Measurements from ENCODE around the gene LPCAT4. TPM values are rescaled to one million over a fixed set of nuclear protein-coding genes. Genes with fewer than 3 reads are reported as not detected.

Gene LPCAT4
- polyA plus RNA-seq, 1 donor, result 45.5 TPM

DNA sequence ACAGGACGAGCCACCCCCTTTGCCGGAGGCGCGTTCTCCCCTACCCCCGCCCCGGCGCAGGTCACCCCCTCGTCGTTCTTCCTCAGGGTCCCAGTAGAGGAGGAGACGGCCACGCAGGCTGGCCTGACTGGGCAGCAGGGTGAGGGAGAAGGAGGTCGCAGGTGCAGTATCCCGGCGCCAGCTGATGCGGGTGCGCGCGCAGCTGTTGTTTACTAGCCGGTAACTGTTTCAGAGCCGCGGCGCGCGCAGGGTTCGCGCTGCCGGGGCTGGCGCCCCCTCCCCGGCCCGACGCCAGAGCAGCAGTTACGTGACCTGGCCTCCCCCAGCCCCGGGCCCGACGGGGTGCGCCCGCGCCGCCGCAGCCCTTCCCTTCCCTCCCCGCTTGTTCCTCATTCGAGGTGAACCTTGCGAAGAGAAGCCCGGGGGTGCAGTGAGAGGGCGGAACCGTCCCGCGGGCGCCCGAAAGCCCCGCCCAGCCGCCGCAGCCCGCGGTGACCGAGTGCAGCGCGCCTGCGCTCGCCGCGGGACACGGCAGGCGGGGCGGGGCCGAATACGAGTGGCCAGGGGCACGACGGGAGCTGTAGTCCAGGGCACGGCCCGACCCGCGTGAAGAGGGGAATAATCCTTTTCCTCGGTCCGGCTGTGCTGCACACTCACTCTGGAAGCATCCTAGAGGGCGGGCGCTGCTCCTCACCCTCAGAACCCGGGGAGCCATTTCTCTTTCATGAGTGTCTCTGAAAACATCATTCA, 29.3 kb downstream of the LPCAT4 start, which contains the start of gene SLC12A6:
SLC12A6 (minus strand) TSS at position 225 of the 750 bp plus-strand sequence. CDS start 1,101 bp downstream, outside the sequence.
- peak; percentile 84 for DNase-seq

DNA sequence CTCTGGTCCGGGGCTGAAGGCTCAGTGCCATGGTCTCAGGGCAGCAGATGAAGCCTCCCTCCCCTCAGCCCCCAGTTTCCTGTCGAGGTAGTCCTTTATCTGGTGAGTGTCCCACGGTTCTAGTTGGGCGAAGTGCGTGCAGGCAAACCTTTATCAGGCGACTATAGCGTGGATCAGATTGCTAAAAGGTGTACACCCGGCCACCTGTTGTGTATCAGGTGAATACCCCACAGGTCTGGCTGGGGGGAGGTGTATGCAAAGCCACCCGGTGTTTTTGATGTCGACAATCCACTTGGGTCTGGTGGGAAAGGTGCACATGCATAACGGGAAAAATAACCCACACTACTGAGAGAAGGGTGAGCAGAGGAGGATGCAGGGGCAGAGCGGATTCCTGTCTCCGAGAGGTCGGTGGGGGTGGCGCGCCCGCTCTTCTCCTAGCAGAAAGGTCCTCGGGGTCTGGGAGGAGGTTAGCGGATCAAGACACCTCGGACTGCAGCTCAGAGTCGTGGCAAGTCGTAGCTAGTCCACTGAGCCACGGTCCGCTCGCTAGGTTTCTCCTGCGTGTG, 29.9 kb downstream of the LPCAT4 start:
- no peak for DNase-seq

DNA sequence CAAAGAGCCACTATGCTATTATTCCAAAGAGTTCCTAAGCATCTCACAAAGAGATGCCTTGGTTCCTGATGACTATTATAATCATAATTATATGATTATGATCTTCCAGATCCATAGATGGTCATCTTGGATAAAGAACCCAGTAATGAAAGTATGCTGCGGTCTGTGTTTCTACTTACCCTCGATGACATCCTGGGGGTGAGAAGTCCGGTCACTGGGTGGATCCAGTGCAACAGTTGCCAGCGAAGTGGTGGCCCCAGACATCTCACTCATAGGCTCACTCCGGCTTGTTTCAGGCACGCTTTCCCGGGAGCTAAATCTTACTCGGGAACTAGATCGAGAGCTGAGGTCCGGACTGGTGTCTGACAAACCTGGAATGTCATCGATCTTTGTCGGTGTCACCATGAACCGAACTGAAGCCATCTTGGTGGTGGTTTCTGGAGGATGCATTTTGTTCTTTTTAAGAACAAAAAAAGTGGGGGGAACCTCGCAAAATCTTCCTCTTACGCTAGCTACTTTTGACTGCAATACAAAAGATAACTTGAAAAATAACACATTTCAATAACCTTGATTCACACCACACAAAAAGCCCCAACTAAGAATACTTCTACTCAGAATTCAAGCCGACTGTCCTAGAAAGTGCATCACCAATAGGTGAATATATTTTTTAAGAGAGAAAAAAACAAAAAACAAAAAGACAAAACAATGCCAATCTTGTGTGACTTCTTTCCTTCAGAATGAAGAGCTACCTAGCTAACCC, 30.6 kb downstream of the LPCAT4 start:
- DNase-seq, result no peak

DNA sequence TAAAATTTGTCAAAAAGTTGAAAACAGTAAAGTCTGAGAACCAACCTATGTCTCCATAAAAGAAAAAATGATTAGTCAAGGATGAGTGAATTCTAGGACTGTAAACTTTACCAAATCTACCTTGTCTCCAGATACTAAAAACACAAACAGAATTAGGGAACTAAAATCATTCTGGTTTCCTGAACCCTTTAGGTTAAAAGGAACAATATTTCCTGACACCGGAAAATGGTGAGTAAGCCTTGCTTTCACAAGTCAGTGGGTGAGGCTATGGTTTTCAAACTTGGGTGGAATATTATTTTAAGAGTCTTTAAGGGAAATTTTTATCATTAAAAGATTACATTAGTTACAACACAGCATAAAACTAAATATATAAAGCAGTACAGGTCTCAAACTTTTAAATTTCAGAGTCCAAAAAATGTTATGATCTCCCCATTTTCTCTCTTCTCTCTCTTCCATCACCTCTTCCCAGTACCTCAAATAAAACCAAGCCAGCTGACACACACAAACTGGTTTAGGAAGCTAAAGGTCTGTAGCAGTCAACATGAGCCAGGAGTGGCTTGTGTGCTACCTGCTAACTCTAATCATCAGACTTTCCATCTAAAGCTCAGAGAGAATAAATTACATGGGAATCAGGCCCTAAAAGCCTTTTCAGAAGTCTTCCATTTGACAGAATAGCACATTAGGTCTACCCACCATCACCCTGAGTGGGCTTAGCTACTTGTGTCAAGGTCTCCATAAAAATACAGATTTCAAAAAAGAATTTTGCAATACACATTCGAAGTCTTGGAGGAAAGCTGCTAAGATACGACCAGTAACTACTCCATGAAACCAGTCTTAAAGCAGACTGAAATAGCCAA, 31.6 kb downstream of the LPCAT4 start:
- no peak for DNase-seq

DNA sequence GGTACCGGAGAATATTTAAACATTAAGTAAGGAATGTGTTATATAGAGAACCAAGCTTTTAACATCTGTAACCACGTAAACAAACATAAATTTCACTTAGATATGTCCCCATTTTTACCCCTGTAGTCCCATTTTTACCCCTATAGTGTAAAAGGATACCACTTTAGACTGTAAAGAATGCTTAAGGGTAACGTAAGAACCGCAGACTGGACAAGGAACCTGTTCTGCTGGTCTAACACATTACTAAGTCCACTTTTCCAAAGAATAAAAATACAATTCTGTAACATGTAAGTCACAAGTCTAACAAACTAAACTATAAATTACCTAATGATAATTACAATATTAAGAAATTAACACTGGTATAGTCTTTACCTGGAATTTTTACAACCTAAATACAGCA, 32.3 kb downstream of the LPCAT4 start:
- no peak for DNase-seq

DNA sequence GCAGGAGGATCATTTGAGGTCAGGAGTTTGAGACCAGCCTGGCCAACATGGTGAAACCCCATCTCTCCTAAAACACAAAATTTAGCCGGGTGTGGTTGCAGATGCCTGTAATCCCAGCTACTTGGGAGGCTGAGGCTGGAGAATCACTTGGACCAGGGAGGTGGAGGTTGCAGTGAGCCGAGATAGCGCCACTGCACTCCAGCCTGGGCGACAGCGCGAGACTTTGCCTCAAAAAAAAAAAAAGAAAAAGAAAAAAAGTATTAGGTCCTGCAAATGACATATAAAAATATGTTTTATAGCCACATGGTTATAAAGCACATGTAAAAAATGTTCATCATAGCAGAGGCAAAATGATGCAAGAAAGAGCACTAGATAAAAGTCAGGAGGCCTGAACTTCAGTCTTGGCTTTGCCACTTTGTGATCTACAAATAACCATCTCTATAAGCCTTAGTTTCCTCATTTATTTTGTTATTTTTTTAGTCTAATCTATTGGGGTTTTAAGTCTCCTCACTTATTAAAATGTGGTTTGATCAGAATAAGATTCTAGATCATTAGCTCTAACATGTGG, 34.4 kb downstream of the LPCAT4 start:
- DNase-seq, result no peak

DNA sequence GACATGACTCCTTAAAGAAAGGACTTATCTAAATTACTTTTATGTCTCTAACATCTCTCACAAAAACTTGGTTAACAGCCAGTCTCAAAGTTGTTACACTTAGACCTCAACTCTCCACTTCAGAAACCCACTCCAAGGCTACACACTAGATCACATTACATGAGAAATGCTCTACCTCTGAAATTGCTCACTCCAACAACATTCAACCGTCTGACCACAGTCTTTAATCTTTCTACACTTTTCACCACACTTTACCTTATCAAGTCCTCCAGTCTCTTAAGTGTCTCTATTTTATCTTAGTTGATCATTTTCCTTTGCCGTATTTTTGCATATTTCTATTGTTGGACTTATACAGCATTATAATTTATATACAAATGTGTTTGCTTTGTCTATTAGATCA, 35.2 kb downstream of the LPCAT4 start:
- DNase-seq, result no peak

DNA sequence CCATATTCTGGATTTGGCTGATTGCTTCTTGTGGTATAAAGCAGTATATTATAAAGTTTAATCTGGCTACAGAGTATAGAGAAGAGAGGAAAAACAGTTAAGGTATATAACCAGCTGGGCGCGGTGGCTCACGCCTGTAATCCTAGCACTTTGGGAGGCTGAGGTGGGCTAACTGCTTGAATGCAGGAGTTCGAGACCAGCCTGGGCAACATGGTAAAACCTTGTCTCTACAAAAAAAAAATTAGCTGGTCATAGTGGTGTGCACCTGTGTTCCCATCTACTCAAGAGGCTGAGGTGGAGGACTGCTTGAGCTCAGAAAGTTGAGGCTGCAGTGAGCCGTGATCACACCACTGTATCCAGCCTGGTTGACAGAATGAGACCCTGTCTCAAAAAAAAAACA, 36.7 kb downstream of the LPCAT4 start:
- no peak for DNase-seq

DNA sequence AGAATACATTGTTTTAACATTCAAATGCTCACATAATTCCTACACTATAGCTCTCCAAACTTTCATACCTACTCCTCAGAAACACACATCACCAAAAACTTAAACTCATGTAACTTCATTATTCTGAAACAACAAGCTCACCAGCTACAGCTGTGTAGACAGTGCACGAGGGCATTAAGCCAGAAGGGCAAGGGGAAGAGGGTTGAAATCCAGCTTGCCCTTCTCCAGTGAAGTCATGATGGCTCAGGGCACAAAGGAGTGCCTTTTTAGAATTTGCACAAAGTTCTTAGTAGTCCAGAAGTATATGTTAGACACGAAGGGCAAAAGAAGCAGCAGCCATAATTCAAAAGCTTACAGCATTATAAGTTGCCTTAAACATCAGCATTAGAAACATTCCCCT, 38.0 kb downstream of the LPCAT4 start:
- no peak for DNase-seq

DNA sequence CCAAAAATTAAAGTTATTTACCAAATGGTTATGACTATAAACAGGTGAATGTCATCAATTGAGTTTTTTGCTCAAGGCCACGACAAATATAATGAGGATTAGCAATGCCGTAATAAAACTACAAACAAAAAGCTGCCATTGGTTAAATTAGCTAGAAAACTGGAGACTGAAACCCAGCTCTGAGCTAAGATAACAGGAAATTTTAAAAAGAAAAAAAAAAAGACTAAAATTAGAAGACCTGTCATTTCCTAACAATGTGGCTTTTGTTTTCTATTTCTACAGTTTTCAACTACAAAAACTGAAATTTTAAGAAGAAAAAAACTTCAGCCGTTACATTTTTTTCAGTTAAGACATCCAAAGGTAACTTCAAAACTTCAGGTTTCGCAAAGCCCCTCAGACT, 39.1 kb downstream of the LPCAT4 start:
- DNase-seq, result no peak

DNA sequence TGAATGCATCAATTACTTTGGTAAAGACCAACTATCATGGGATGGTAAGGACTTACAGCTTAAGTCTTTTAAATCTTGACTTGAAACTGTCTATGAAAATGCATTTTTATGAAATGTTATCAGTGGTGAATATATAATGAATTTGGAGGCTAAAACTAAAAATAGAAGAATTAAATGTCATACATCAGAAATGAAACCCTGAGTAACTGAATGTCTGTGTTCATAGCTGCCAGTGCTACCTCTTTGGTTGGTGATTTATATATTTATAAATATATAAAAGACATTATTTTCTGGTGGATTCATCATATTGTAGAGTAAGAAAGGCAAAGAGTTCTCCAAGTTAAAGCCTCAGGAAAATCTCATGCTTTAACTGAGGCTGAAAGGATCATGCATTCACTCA, 41.6 kb downstream of the LPCAT4 start:
- DNase-seq, result no peak

DNA sequence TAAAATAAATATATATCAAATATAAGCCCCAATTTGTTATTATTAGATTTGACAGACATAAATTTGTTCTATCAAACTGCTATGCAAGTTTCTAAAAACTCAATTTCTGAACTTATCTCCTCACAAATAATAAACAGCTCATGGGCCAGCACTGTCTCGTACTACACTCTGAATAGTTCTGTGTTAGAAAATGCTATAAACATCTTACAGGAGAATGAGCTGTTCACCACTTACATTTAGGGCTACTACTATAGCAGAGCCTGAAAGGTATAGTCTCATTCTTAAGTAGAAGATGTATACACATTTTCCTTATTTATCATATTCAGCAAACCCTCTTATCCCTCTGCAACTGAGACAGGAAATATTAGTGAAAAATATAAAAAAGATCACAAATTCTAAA, 42.1 kb downstream of the LPCAT4 start:
- no peak for DNase-seq

DNA sequence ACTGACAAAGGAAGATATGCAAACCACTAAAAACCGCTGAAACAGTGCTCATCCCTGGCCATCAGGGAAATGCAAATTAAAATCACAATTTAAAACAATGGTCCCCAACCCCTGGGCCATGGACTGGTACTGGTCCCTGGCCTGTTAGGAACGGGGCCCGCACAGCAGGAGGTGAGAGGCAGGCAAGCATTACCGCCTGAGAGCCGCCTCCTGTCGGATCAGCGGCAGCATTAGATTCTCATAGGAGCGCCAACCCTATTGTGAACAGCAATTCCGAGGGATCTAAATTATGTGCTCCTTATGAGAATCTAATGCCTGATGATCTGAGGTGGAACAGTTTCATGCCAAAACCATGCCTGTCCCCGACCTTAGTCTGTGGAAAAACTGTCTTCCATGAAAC, 43.8 kb downstream of the LPCAT4 start:
- DNase-seq, result no peak

DNA sequence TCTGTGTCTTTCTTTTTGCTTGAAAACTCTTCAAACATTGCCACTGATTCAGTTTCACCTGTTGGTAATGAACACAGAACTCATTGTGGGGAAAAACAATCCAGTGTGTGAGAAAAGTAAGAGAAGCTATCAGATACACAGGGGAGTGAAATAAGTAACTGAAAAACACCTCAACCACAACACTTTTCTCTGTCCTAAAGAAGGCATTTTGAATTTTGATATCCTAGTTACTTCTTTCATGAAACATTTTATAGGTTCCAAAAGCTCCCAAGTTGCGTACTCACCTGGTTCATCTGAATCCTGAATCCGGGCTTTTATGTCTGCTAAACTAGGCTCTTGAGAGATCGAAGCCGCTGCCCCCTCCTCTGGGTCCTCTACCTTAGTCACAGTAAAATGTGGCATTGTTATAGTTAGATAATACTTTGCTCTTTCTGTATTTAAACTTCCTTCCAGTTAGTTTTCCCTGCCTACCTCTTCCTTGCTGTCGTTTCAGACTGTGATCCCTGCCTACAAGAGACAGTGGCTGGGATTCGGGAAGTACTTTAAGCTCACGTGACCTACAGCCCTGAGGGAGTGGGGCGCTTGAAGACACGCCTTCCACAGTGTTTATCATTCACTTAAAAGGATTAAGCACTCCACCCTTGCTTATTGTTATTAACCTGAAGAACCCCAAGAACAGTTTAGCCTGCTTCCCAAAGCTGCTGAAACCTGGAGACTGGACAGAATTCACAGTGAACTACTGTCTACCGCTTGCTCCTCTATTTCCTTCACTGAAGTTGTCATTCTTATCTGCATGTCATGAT, 48.5 kb downstream of the LPCAT4 start:
- DNase-seq, result no peak

DNA sequence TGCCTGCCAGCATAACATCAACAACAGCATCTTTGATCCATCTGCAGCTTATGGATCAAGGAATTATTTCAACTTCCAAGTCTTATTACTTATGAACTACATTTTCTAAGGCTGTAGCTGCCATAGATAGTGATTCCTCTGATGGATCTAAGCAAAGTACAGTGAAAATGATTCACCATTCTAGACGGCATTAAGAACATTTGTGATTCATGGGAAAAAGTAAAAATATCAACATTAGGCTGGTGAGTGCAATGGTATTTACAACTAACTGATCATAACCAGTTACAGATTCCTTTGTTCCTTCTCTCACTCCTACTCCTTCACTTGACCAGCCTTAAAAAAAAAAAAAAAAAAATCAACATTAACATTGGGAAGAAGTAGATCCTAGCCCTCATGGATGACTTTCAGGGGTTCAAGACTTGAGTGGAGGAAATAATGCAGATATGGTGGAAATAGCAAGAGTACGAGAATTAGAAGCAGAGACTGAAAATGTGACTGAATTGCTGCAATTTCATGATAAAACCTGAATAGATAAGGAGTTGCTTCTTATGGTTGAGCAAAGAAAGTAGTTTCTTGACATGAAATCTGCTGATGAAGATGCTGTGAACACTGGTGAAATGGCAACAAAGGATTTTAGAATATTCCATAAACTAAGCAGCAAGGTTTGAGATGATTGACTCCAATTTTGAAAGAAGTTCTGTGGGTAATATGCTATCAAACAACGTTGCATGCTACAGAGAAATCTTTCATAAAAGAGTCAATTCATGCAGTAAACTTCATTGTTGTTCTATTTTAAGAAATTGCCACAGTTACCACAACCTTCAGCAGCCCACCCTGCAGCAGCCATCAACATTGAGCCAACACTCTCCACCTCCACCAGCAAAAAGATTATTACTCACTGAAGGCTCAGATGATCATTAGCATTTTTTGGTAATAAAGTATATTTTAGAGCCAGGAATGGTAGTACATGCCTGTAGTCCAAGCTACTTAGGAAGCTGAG, 52.2 kb downstream of the LPCAT4 start:
- DNase-seq, result no peak

DNA sequence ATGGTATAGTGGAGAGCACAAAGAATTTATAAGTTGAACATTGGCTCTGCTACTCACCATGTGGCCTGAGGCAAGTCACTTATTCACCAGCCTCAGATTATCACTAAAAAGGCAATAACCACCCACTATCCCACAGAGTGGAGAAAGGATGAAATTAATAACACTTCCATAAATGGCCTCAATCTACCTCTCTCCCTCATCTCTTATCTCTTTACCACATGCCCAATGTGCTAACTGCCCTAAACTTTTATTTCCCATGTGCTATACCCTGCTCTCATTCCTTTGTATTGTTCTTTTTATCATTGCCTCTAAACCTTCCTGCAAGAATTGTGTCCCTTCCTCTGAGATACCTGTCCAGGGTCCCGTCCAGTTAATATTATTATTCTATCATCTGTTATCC, 55.4 kb downstream of the LPCAT4 start:
- DNase-seq, result no peak

Data from left kidney (tissue), 2 donors.